GM21526 (cell line): ENCODE results near the gene GLCE.

ENCODE experiments used
- ATAC-seq: cut with Tn5 transposase; IDR thresholded peaks from one replicate; pipeline ENCODE4 v1.9.1; 2021; ENCODE audit warnings: moderate library complexity; ENCODE audit not compliant: unreplicated experiment, low FRiP score

The GLCE gene

GRCh38 chr15:69314131-69314530 lies 153.7 kb downstream of the GLCE start:
- ATAC-seq: no peak

GRCh38 chr15:69314736-69315135 lies 154.3 kb downstream of the GLCE start:
- no peak for ATAC-seq

- no peak for ATAC-seq
These were observed 155.1 kb downstream of the GLCE start for GRCh38 chr15:69315402-69316110.

GRCh38 chr15:69316291-69316690 lies 155.9 kb downstream of the GLCE start:
- ATAC-seq: no peak

GRCh38 chr15:69317392-69317841 lies 157.0 kb downstream of the GLCE start:
- no peak for ATAC-seq

GRCh38 chr15:69318033-69318432 lies 157.6 kb downstream of the GLCE start:
- no peak for ATAC-seq

- ATAC-seq: no peak
These were observed 159.2 kb downstream of the GLCE start for GRCh38 chr15:69319384-69320375.

GRCh38 chr15:69320977-69321554 lies 160.6 kb downstream of the GLCE start:
- no peak for ATAC-seq
